HepG2 (cell line): ENCODE data around the gene UNC13D. TPM values are rescaled to one million over a fixed set of nuclear protein-coding genes. Genes with fewer than 3 reads are reported as not detected.

Experiments used
- CEBPG ChIP-seq: IDR thresholded peaks from 2 replicates; pipeline ENCODE4 v1.6.1; 2016
- IRX3 ChIP-seq: sonication (generic); formaldehyde crosslinking; IDR thresholded peaks from 2 replicates; pipeline ENCODE4 v1.8.1; 2023; ENCODE audit warnings: mild to moderate bottlenecking, low read depth, missing genetic modification reagents, borderline replicate concordance
- KLF11 ChIP-seq: IDR thresholded peaks from 2 replicates; pipeline ENCODE4 v1.6.1; 2016; ENCODE audit warnings: missing compliant biosample characterization
- MTF2 ChIP-seq: sonication (generic); formaldehyde crosslinking; IDR thresholded peaks from 2 replicates; pipeline ENCODE4 v1.5.0; 2020; ENCODE audit warnings: missing genetic modification reagents, borderline replicate concordance
- NR2F2 ChIP-seq: IDR thresholded peaks from 2 replicates; pipeline ENCODE4 v1.6.1; 2012; ENCODE audit warnings: low read depth, inconsistent platforms, borderline replicate concordance
- REL ChIP-seq: sonication (generic); formaldehyde crosslinking; conservative IDR thresholded peaks from 2 replicates; pipeline ENCODE4 v1.8.0; 2022; ENCODE audit warnings: mild to moderate bottlenecking, missing genetic modification reagents, moderate library complexity
- SIX1 ChIP-seq: sonication (generic); formaldehyde crosslinking; IDR thresholded peaks from 2 replicates; pipeline ENCODE4 v1.4.0; 2020; ENCODE audit warnings: missing genetic modification reagents, borderline replicate concordance
- U2AF2 ChIP-seq: fragments of 200-400 bp; formaldehyde crosslinking; IDR thresholded peaks from 2 replicates; pipeline ENCODE4 v1.6.1; 2017; ENCODE audit warnings: low read depth, mild to moderate bottlenecking, low read length
- ZFY ChIP-seq: sonication (generic); formaldehyde crosslinking; IDR thresholded peaks from 2 replicates; pipeline ENCODE4 v1.4.0; 2020; ENCODE audit warnings: missing genetic modification reagents
- ZNF101 ChIP-seq: sonication (generic); formaldehyde crosslinking; IDR thresholded peaks from 2 replicates; pipeline ENCODE4 v1.4.0; 2020; ENCODE audit warnings: mild to moderate bottlenecking, low read depth, missing genetic modification reagents, borderline replicate concordance
- ZNF383 ChIP-seq: sonication (generic); formaldehyde crosslinking; IDR thresholded peaks from 2 replicates; pipeline ENCODE4 v1.4.0; 2020; ENCODE audit warnings: missing genetic modification reagents, mild to moderate bottlenecking, borderline replicate concordance
- ZNF644 ChIP-seq: IDR thresholded peaks from 2 replicates; pipeline ENCODE4 v1.6.1; 2016; ENCODE audit warnings: low read depth
- polyA plus RNA-seq, 8 experiments: library from polyadenylated mRNA; depleted of rRNA in 3 of 8; stranded (reverse) in 7 of 8; unstranded in 1 of 8; fragments of >200 nt; fragmentation: Illumina TruSeq in 4 of 8; extraction: Trizol in 4 of 8; gene quantifications; 2 replicates each; pipeline versions ENCODE4 v1.2.1 to v1.2.3, GENCODE V29; 2011 to 2016; ENCODE audit warnings: low read depth in 4 of 8, missing spikeins in 1 of 8, mixed read lengths in 1 of 8; ENCODE audit not compliant: insufficient read depth in 1 of 8
- total RNA-seq, 5 experiments: library from RNA; depleted of rRNA; stranded (reverse); fragments of >200 nt; fragmentation: Illumina TruSeq; extraction: Trizol; gene quantifications; 2 replicates each; pipeline ENCODE4 v1.2.3, GENCODE V29; 2016; ENCODE audit warnings: low read depth in 1 of 5
- TF ChIP-seq, protein P1 (sequence below): conservative IDR thresholded peaks from 2 replicates; pipeline ENCODE4 v1.6.1; 2018; ENCODE audit warnings: missing genetic modification reagents
- TF ChIP-seq, protein P2 (sequence below): sonication (generic); formaldehyde crosslinking; IDR thresholded peaks from 2 replicates; pipeline ENCODE4 v1.4.0; 2020; ENCODE audit warnings: mild to moderate bottlenecking, low read depth, missing genetic modification reagents
- TF ChIP-seq, protein P3 (sequence below), 2 experiments: fragments of 450-650 bp in 1 of 2; sonication (generic) in 1 of 2; formaldehyde crosslinking; IDR thresholded peaks; 2 replicates each; pipeline versions ENCODE4 v1.5.0 to v1.8.0; 2020 to 2022; ENCODE audit warnings: mild to moderate bottlenecking in 1 of 2, missing genetic modification reagents in 1 of 2
- TF ChIP-seq, protein P4 (sequence below): sonication (generic); formaldehyde crosslinking; IDR thresholded peaks from 2 replicates; pipeline ENCODE4 v1.5.0; 2020; ENCODE audit warnings: mild to moderate bottlenecking, missing genetic modification reagents

UNC13D gene
- total and polyA plus RNA-seq, 2 of the 13 experiments (the other 11 are each of a cell fraction or from before 2014, with no cell fraction given), result 29.7 to 42.7 TPM

DNA sequence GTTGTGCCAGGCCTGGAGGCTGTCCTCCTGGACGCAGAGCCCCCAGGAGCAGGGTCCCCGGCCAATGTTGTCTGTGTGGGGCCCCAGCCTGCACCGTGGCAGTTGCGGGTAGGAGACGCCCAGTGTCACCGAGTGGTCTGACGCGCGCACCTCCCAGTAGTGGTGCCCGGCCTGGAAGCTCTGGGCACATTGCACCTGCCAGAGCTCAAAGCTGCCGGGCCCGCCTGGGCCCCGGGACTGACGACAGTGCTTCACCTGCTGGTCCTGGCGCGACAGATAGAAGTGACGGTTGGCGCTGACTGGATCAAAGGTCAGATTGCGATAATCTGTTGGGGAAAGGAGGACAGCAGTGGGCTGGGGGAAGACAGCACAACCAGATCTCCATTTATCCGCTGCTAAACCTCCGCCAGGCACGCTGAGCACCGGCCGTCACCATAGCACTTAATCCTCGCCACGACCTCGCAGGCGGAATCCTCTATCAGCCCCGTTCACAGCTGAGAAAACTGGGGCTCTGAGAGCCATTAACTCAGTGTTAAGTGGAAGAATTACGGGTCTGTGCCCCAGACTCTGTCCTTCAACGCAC, 46.9 kb upstream of the UNC13D start (continued):
- TF ChIP-seq REL (CRISPR knock-in tag), result no peak
- TF ChIP-seq IRX3 (CRISPR knock-in tag), result no peak
- 0 out of 2 replicates have a peak, but pooled peaks have one; percentile 26 for TF ChIP-seq U2AF2
- TF ChIP-seq MTF2 (CRISPR knock-in tag), result no peak
- 0 out of 2 replicates have a peak, but pooled peaks have one; percentile 22 for TF ChIP-seq CEBPG (CRISPR knock-in tag)
- TF ChIP-seq ZNF101, result no peak
- TF ChIP-seq, protein P1, sequence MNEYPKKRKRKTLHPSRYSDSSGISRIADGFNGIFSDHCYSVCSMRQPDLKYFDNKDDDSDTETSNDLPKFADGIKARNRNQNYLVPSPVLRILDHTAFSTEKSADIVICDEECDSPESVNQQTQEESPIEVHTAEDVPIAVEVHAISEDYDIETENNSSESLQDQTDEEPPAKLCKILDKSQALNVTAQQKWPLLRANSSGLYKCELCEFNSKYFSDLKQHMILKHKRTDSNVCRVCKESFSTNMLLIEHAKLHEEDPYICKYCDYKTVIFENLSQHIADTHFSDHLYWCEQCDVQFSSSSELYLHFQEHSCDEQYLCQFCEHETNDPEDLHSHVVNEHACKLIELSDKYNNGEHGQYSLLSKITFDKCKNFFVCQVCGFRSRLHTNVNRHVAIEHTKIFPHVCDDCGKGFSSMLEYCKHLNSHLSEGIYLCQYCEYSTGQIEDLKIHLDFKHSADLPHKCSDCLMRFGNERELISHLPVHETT (CRISPR knock-in tag), result no peak
- no peak for TF ChIP-seq KLF11 (CRISPR knock-in tag)
- 0 out of 2 replicates have a peak, but pooled peaks have one; percentile 27 for TF ChIP-seq NR2F2
- TF ChIP-seq, protein P2, sequence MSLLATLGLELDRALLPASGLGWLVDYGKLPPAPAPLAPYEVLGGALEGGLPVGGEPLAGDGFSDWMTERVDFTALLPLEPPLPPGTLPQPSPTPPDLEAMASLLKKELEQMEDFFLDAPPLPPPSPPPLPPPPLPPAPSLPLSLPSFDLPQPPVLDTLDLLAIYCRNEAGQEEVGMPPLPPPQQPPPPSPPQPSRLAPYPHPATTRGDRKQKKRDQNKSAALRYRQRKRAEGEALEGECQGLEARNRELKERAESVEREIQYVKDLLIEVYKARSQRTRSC (CRISPR knock-in tag), result no peak
- TF ChIP-seq ZNF644 (CRISPR knock-in tag), result no peak
- TF ChIP-seq ZFY (CRISPR knock-in tag), result no peak
- TF ChIP-seq, protein P3, sequence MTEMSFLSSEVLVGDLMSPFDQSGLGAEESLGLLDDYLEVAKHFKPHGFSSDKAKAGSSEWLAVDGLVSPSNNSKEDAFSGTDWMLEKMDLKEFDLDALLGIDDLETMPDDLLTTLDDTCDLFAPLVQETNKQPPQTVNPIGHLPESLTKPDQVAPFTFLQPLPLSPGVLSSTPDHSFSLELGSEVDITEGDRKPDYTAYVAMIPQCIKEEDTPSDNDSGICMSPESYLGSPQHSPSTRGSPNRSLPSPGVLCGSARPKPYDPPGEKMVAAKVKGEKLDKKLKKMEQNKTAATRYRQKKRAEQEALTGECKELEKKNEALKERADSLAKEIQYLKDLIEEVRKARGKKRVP (CRISPR knock-in tag; IDR thresholded peaks at IDR 0.05), result 0 out of 4 replicates have a peak, but pooled peaks of 1 of the 2 experiments have one; percentile 16
- TF ChIP-seq, protein P4, sequence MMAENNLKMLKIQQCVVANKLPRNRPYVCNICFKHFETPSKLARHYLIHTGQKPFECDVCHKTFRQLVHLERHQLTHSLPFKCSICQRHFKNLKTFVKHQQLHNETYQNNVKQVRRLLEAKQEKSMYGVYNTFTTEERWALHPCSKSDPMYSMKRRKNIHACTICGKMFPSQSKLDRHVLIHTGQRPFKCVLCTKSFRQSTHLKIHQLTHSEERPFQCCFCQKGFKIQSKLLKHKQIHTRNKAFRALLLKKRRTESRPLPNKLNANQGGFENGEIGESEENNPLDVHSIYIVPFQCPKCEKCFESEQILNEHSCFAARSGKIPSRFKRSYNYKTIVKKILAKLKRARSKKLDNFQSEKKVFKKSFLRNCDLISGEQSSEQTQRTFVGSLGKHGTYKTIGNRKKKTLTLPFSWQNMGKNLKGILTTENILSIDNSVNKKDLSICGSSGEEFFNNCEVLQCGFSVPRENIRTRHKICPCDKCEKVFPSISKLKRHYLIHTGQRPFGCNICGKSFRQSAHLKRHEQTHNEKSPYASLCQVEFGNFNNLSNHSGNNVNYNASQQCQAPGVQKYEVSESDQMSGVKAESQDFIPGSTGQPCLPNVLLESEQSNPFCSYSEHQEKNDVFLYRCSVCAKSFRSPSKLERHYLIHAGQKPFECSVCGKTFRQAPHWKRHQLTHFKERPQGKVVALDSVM, result no peak
- TF ChIP-seq SIX1, result no peak
- TF ChIP-seq ZNF383 (CRISPR knock-in tag), result no peak
